HG03571 (cell line): ENCODE measurements around the gene FAM110A.
"Not testable (repeated sequence)": the region's sequence is repeated elsewhere in the genome, so short reads cannot be mapped to it uniquely, and the experiment has no call there.

Source experiments
- ATAC-seq: cut with Tn5 transposase; IDR thresholded peaks from one replicate; pipeline ENCODE4 v1.9.1; 2021; ENCODE audit not compliant: unreplicated experiment

FAM110A gene

DNA sequence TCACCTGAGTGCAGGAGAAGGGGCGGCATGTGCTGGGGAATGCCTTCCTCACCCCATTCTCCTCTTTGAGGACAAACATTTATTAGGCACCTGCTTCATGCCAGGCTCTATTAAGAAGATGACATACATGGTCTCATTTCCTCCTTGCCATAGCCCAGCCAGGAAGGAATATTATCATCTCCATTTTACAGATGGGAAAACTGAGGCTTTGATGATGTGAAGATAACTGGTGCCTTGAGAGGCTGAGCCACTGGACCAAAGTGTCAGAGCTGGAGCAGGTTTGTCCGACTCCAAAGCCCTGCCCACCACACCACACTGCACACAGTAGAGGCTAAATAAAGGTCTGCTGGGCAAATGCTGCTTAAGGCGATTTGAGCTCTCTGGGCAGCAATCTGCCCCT is 37.2 kb downstream of the FAM110A start:
- ATAC-seq = no peak

DNA sequence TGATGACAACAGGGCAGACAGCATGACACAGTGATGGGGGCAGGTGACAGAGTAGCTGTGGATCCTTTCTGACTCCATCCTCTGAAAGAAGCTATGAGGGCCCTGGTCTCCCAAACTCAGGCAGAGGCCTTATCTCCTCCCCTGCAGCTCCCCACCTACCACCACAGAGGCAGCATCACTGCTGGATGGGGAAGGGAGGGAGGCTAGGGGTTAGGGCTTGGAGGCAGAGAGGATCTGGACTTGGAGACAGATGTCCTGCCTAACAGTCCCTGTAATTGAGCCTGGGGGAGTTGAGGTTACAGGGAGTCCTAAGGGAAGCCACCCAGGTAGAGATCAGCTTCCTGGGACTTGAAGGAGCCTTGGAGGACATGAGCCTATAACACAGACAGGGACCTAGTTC is 37.9 kb downstream of the FAM110A start:
- ATAC-seq = no peak

DNA sequence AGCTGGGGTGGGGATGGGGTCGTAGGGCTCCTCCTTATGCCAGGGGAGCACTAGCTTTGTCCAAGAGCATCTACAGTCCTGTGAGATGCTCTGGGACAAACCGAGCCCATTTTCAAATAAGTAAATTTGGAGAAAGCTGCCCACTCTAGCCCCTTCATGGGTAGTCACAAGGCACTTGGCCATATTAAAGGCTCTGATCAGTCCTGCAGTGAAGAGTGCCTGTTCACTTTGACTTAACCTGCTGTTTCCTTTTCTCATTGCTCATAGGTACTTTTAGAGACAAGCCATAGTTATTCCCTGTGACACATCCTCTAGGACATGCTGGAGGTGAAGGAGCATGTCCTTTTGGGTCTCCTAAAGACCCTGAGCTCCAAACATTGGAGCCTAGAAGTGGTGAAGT is 38.4 kb downstream of the FAM110A start:
- ATAC-seq = no peak

DNA sequence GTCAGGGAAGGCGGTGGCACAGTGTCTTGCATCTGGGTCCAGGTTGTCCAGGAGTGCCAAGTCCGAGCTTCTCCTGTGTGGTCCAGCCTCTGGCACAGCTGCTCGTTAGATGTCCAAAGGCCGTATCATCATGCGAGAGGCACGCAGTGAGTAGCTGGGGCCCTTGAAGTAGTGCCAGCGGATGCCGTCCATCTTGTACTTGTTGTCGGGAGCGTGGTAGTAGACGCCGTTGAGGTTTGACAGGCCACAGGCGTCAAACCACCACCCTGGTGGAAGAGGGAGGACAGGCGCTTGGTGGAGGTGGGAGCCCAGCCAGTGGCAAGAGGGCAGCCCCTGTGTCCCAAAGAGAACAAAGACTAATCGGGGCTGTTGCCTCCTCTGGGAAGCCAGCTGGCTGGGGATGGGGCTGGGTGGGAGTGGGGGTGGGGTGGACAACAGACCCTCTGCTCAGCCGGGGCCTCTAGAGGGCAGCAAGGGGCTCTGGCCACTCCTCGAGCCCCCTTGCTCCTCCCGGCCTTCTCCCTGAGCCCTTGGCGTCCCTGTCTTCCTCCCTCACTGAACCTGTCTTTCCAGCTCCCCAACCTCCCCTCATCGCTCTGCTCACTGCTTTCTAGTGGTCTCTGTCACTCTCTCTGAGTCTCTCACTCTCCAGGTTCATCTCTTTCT is 39.5 kb downstream of the FAM110A start:
- no peak for ATAC-seq

DNA sequence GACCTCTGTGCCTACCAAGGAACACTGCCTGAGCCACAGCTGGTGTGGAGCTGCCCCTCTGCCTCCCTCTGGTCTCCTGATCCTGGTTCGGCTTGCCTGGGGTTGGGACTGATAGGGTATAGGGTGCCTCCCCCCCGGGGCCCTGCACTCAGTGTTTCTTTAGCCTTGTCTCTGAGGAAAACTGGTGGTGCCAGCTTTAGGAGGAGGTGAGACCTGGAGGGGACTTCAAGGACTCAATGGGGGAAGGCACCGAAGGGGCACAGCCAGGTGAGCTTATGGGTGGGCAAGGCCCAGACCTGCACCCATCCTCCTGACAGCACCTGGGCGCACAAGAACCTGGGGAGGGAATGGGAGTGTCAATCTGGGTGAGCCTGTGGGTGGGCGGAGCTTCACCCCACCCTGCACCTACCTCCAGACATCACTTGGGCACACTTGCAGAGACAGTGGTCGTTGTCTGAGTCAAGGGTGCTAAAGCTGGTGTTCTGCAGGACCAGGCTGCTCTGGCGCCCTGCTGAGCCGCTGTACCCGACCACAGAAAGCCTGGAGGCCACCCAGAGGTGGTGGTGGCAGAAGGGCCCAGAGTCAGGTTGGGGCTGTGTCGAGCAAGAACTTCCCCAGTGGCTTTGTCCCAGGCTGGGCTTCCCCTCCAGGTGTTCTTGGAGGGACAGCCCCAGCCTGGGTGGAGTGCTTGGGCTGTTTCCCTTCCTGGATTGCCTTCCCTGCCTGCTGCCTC is 40.5 kb downstream of the FAM110A start:
- no peak for ATAC-seq

DNA sequence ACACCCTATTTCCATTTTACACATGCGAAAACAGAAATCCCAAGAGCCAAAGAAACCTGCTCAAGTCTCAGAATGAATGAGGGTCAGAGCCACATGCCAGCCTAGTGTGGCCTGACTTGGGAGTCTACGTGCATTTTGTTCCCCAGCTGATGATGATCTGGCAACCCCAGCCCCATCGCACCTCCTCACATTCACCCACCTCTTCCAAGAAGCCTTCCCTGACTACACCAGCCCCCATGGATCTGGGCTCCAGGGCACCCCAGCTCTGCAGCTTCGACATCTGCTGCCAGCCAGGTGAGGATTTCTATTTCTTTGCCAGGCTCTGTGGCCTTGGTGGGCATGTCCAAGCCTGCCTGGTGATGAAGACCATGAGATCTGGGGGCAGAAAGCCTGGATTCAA is 41.6 kb downstream of the FAM110A start:
- ATAC-seq = no peak

DNA sequence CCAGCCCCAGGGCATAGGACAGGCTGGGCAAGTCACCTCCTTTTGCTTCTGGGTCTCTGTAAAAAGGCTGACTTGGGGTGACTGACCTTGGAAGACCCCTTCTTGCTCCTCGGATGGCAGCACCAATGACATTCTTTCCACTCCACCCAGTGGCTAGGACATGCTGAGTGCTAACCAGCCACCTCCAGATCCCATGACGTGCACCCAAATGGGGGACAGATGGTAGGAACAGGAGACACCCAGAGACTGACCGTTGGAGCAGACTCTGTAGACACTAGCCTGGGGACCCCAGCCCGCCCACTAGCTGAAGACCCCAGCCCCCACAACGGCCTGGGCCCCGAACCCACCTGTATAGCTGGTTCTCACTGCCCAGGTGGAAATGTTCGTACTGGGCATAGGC is 44.3 kb downstream of the FAM110A start:
- no peak for ATAC-seq

DNA sequence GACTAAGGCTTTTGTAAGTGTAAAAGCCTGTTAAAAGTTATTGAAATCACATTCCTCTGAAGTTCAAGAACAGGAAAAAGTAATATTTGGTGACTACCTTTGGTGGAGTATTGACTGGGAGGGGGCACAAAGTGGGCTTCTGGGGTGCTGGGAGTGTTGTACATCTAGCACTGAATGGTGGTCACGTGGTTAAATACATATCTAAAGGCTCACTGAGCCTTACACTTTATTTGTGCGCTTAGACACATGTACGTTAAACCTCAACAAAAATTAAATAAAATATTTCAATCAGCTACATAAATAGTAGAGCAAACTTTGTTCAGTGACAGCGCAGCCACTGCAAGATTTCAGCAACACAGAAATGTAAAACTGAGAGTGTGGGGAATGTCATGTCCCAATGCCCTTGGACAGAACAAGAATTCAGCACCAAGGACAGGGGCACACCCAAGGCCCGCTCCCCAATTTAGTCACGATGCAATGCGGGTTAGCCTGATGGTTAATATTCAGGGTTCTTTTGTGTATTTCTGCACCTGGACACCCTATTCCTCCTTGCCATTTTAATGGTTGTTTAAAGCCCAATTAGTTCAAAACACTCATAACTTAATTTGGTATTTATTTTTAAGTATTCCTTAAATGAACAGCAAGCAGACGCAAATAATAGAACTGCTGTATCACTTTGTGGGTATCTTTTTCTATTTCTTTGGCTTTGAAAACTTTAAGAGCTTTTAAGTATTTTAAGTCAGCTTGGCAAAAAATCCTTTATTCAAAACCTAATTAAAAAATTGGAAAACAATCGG is 45.2 kb downstream of the FAM110A start:
- no peak for ATAC-seq

DNA sequence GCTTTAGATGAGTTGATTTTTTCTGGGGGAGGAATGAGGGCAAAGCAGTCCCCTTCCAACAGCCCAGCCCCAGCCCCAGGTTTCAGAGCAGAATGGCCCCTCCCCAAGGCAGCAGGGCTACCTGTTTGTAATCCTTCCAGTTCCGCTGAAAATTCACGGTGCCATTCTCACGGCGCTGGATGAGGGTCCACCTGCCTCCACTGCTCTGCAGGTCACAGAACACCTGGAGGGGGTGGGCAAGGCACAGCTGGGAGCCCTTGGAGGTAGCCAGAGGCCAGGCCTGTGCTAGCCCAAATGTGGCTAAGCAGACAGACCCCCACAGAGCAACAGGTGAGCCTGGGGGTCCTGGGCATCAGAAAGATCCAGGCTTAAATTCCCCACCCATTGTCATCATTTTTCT is 46.1 kb downstream of the FAM110A start:
- no peak for ATAC-seq

DNA sequence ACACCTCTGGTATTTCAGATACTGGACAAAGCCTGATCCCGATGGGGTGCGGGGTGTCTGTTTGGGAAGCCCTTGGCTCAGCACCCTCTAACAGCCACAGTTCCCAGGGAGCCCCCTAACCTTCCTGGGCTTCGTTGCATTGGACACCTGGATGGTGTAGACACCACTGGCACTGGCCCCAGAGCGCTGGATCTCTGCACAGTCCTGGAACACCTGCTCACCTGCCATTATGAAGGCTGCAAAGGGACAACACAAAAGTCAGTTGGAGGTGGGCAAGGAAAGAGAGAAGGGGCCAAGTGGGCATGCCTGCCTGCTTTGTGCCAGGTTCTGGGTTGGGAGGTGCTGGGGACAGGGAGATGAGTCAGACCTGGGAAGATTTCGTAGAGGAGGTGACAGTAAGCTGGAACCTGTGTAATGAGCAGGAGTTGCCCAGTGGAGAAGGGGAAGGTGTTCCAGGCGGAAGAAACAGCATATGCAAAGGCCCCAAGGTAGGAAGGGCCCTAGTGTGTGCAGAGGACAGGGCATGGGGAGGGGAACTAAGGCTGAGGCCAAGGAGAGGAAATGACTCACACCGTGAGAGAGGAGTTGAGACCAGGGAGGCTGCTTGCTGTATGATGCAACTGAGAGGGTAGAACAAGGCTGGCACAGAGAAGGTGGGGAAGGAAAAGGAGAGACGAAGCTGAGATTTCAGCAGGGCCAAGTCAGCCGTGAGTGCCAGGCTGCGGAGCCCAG is 47.7 kb downstream of the FAM110A start:
- ATAC-seq = no peak

DNA sequence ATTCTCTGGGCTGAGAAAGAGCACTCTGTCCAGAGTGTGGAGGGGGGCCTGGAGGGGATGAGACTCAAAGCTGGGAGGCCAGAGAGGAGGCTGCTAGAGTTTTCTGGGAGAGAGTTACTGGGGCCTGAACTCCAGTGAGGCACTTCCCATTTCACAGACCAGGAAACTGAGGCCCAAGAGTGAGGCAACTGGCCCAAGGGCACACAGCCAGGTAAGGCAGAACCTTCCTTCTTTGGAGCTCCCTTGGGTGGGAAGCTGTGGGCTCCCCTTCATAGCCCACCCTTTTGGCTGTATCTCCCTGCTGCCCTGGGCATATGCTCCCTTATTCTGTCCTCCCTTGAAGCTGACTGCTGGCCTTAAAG is 48.2 kb downstream of the FAM110A start:
- ATAC-seq = no peak

DNA sequence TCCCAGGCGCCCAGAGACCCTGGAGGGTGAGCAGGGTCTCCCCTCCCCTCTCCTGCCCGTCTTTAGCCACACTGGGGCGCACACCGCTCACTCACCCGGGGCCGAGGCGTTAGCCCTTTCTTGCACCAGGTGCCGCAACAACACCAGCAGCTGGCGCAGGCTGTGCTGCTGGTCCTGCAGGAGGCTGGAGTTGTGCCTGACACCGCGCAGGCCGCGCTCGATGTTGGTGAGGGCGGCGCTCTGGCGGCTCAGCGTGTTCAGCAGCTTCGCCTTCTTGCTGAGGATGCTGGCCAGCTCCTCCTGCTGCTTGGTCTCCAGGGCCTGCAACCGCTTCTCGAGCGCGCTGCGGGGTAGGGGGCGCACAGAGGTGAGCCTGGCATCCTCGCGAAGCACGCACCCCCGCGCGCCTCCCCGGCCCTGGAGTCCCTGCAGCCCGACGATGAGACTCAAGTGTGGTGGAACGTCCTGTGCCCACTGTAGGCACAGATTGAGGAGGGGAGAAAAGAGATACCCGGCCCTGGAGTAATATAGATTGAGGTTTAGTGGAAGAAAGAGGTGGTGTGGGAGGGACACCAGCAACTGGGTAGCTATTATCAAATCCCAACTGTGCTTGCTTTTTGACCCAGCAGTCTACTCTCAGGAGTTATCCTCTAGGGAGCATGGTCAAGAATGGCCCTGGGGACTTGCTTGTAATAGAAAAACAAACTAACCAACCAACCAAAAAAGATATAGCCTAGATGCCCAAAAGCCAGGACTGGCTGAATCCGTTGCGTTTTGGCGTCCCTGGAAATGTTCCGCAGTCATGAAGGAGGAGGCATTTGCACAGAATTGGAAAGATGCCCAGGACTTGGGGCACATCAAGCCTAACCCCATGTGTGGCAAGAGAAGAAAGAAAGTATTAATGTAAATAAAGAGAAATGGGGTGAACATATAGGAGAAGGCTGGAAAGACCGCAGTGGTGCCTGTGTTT is 51.8 kb downstream of the FAM110A start:
- no peak for ATAC-seq

DNA sequence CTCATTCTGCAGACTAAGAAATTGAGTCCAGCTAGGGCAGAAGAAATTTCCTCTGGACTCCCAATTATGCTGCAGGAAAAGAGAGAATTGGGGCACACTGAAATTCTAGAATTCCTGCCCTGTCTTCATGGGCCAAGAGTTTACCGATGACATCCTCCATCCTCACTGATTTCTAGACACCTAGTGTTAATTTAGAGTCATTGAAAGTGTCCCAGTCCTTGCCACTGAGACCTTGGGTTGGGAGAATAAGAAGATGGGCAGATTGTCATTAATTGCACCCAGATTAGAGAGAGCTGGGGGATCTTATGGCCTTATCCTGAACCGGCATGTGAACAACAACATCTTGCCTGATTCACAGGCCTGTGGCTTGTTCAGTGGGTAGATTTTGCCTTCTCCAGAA is 53.6 kb downstream of the FAM110A start:
- ATAC-seq = no peak

DNA sequence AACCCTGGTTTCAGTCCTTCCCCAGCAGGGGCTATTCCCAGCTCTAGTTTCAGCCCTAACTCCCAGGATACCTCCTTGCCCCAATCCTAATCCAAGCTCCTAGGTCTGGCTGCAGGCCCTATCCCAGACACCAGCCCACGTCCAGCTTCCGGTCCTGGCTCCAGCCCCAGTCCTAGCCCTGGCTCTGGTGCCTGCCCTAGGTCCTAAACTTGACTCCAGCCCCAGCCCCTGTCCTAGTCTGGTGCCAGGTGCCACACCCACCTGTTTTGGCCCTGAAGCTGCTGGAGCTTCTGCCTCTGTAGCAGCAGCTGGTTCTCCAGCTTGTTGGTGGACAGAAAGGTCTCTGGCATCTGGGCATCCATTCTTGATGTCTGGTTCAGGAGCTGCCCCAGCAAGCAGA is 54.5 kb downstream of the FAM110A start:
- no peak for ATAC-seq

DNA sequence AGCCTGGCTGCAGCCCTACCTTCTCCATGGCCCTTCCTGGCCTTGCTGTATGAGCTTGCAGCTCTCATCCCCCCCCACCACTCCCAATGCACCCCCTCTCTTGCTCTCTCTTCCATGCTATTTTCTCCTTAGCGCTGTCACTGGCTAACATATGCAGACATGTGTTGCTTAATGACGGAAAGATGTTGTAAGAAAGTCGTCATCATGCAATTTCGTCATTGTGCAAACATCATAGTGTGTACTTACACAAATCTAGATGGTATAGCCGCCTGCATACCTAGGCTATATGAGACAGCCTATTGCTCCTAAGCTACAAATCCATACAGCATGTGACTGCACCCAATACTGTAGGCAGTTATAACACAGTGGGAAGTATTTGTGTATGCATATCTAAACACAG is 55.6 kb downstream of the FAM110A start:
- no peak for ATAC-seq

DNA sequence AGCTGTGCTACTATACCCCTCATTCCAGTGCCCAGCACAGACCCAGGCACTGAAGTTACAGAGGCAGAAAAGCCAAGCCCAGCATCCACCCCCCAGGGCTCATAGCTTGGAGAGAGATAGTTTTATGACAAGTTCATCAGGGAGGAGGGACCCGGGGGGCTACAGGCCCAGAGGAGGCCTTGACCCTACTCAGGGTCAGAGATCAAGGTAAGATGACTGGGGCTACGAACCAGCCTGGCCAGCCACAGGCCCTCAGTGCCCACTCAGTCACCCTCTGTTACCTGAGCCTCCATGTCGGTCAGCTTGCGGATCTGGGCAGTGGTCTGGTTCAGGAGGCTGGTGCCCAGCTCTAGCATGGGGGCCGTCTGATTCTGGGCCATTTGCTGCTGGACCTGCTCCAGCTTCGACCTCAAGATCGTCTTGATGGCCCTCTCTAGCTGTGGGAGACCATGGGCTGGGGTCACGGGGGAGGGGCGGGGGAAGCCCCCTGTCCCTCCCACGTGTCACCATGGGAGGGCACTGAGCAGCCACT is 56.5 kb downstream of the FAM110A start:
- ATAC-seq = no peak

DNA sequence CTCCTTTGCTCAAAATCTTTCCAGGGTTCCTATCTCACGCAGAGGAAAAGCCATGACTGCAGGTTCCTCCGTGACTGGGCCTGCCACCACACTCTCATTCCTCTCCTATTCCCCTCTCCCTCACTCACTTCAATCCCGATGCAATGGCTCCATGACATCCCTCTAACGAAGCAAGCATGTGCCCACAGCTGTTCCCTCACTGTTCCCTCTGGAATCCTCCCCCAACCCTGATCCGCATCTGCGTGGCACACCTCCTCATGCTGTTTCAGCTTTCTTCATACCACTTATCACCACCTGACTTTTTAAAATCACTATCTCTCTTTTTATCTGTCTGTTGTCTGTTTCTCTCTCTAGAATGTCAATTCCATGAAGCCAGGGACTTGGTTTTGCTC is 57.1 kb downstream of the FAM110A start:
- ATAC-seq = no peak

DNA sequence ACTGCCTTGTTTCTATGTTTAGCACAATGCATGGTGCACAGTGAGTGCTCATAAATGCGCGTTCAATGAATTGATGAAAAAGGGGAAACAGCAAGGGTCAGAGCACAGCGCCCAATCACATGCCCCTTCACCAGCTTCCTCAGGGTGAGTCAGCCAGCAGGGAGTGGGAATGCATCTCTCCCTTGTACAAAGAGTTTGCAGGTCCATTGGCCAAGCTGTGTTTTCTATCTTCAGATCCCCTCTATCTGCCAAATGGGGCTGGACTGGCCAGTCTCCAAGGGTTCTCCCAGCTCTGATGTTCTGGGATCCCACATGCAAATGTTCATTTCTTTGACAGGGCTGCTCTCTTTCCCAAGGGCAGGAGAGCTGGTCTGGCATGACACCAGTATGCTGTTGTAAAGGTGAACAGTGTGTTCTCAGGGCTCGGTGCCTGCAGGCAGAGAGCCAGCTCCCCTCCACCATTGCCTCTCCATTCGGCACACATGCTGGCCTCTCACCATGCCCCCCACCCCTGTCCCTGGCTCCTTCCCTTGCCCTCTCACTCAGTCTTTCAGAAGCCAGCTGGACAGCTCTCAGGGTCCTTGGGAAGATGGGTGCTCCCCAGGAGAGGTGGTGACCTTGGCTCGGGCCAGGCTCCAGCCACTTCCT is 57.7 kb downstream of the FAM110A start:
- no peak for ATAC-seq

DNA sequence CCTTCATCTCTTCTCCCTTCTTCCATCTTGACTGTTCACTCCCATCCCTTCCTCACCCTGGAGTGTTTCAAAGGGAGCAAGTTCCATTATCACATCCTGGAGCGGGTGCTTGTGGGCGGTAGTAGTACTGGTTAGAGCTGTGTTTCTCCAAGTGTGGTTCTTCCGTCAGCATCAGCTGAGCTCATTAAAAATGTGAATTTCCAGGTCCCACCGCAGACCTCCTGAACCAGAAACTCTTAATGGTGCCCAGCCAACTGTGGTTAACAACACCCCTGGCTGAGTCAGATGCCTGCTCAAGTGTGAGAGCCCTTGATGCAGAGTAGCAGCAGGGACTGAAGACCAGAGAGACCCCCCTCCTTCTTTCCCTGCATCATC is 58.2 kb downstream of the FAM110A start:
- no peak for ATAC-seq

DNA sequence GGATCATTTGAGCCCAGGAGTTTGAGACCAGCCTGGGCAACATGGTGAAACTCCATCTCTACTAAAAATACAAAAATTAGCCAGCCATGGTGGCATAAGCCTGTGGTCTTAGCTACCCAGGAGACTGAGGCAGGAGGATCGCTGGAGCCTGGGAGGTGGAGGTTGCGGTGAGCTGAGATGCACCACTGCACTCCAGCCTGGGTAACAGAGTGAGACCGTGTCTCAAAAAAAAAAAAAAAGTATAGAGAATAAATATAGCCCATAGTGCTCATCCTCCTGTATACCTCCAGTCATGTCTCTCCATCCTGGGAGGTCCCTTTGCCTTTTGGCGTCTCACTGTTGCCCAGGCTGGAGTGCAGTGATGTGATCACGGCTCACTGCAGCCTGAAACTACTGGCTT is 58.9 kb downstream of the FAM110A start:
- ATAC-seq = not testable (repeated sequence)
